GM19452 (cell line): Measurements from ENCODE around the gene NDUFA3.

Source experiments
- ATAC-seq: cut with Tn5 transposase; IDR thresholded peaks from one replicate; pipeline ENCODE4 v1.9.1; 2021; ENCODE audit not compliant: unreplicated experiment

Gene NDUFA3

GRCh38 chr19:54137699-54138488 is 35.2 kb downstream of the NDUFA3 start, which contains the start of gene CNOT3:
Gene CNOT3 (plus strand): TSS chr19:54137762. CDS start chr19:54142979, 5,217 bp downstream.
- no peak for ATAC-seq

GRCh38 chr19:54138489-54139256 is 36.0 kb downstream of the NDUFA3 start:
- no peak for ATAC-seq

GRCh38 chr19:54141356-54141755 is 38.7 kb downstream of the NDUFA3 start:
- ATAC-seq: no peak

GRCh38 chr19:54142166-54142780 is 39.6 kb downstream of the NDUFA3 start:
- no peak for ATAC-seq

- ATAC-seq: no peak
Measured at GRCh38 chr19:54145541-54146158, 43.0 kb downstream of the NDUFA3 start.

- no peak for ATAC-seq
Measured at GRCh38 chr19:54147676-54148075, 45.0 kb downstream of the NDUFA3 start.

GRCh38 chr19:54148158-54148557 is 45.5 kb downstream of the NDUFA3 start:
- ATAC-seq: no peak

GRCh38 chr19:54149021-54149812 is 46.6 kb downstream of the NDUFA3 start:
- ATAC-seq: no peak

GRCh38 chr19:54151362-54152035 is 48.8 kb downstream of the NDUFA3 start:
- no peak for ATAC-seq

GRCh38 chr19:54152267-54152666 is 49.6 kb downstream of the NDUFA3 start:
- ATAC-seq: no peak

- ATAC-seq: no peak
Measured at GRCh38 chr19:54152878-54153524, 50.3 kb downstream of the NDUFA3 start.

GRCh38 chr19:54153731-54154326 is 51.2 kb downstream of the NDUFA3 start:
- no peak for ATAC-seq

- ATAC-seq: no peak
Measured at GRCh38 chr19:54154603-54155345, 52.1 kb downstream of the NDUFA3 start.

- no peak for ATAC-seq
Measured at GRCh38 chr19:54155694-54156093, 53.0 kb downstream of the NDUFA3 start.

GRCh38 chr19:54156490-54156889 is 53.8 kb downstream of the NDUFA3 start:
- no peak for ATAC-seq

- no peak for ATAC-seq
Measured at GRCh38 chr19:54156953-54157352, 54.3 kb downstream of the NDUFA3 start.
